Measurements from ENCODE around the gene F2RL2.

F2RL2 gene

GRCh38 chr5:76622973-76623596 is at the start of gene F2RL2:
TSS of gene F2RL2 (minus strand) at chr5:76623403. CDS start at chr5:76623230, 173 bp downstream.
- peak within 1 kb of the TSS; percentile 23; the same call in 1 of the 2 replicates for H3K9ac ChIP-seq (ENCODE audit: low read depth, low read length)
- peaks cover 28% of the 10 kb centered on the region for H3K4me1 ChIP-seq (ENCODE audit: insufficient read depth, low read length)
- H3K36me3 ChIP-seq (ENCODE audit: insufficient read depth, low read length), result no peaks in the 10 kb centered on the region; the same call in 1 of the 2 replicates
- no peaks in the 10 kb centered on the region for H3K9me3 ChIP-seq (ENCODE audit: control insufficient read depth, insufficient read depth, low read length)

- H3K36me3 ChIP-seq (ENCODE audit: insufficient read depth, low read length), result peaks cover 2% of the 10 kb centered on the region; the same call in 1 of the 2 replicates
- H3K9ac ChIP-seq (ENCODE audit: low read depth, low read length), result no peak overlapping the region
- no peaks in the 10 kb centered on the region for H3K9me3 ChIP-seq (ENCODE audit: control insufficient read depth, insufficient read depth, low read length)
- no peaks in the 10 kb centered on the region for H3K4me1 ChIP-seq (ENCODE audit: insufficient read depth, low read length)
Observed at GRCh38 chr5:76672242-76672641, 49.0 kb upstream of the F2RL2 start.

- peaks cover 2% of the 10 kb centered on the region; the same call in 1 of the 2 replicates for H3K36me3 ChIP-seq (ENCODE audit: insufficient read depth, low read length)
- H3K9ac ChIP-seq (ENCODE audit: low read depth, low read length), result no peak overlapping the region
- H3K4me1 ChIP-seq (ENCODE audit: insufficient read depth, low read length), result no peaks in the 10 kb centered on the region
- H3K9me3 ChIP-seq (ENCODE audit: control insufficient read depth, insufficient read depth, low read length), result no peaks in the 10 kb centered on the region
Observed at GRCh38 chr5:76670508-76670907, 47.3 kb upstream of the F2RL2 start.

- Histone ChIP-seq H3K36me3 (ENCODE audit: insufficient read depth, low read length) (peaks cover 2% of the 10 kb centered on the region; the same call in 1 of the 2 replicates), H3K9me3 (ENCODE audit: control insufficient read depth, insufficient read depth, low read length) (no peaks in the 10 kb centered on the region), H3K9ac (ENCODE audit: low read depth, low read length) (no peak overlapping the region), H3K4me1 (ENCODE audit: insufficient read depth, low read length) (no peaks in the 10 kb centered on the region)
Observed at GRCh38 chr5:76669245-76669644, 46.0 kb upstream of the F2RL2 start.

GRCh38 chr5:76667495-76667894 is 44.3 kb upstream of the F2RL2 start:
- Histone ChIP-seq H3K36me3 (ENCODE audit: insufficient read depth, low read length) (peaks cover 2% of the 10 kb centered on the region; the same call in 1 of the 2 replicates), H3K9me3 (ENCODE audit: control insufficient read depth, insufficient read depth, low read length) (no peaks in the 10 kb centered on the region), H3K9ac (ENCODE audit: low read depth, low read length) (no peak overlapping the region)

GRCh38 chr5:76664079-76664478 is 40.9 kb upstream of the F2RL2 start:
- Histone ChIP-seq H3K9me3 (ENCODE audit: control insufficient read depth, insufficient read depth, low read length) (no peaks in the 10 kb centered on the region), H3K4me1 (ENCODE audit: insufficient read depth, low read length) (no peaks in the 10 kb centered on the region), H3K9ac (ENCODE audit: low read depth, low read length) (no peak overlapping the region), H3K36me3 (ENCODE audit: insufficient read depth, low read length) (no peaks in the 10 kb centered on the region)

More at GRCh38 chr5:76667495-76667894, 44.3 kb upstream of the F2RL2 start:
- H3K4me1 ChIP-seq (ENCODE audit: insufficient read depth, low read length), result no peaks in the 10 kb centered on the region

- Histone ChIP-seq H3K36me3 (ENCODE audit: insufficient read depth, low read length) (no peaks in the 10 kb centered on the region), H3K4me1 (ENCODE audit: insufficient read depth, low read length) (no peaks in the 10 kb centered on the region), H3K9me3 (ENCODE audit: control insufficient read depth, insufficient read depth, low read length) (no peaks in the 10 kb centered on the region), H3K9ac (ENCODE audit: low read depth, low read length) (no peak overlapping the region)
Observed at GRCh38 chr5:76663573-76663972, 40.4 kb upstream of the F2RL2 start.

GRCh38 chr5:76662521-76662920 is 39.3 kb upstream of the F2RL2 start:
- no peaks in the 10 kb centered on the region for H3K36me3 ChIP-seq (ENCODE audit: insufficient read depth, low read length)
- H3K9me3 ChIP-seq (ENCODE audit: control insufficient read depth, insufficient read depth, low read length), result no peaks in the 10 kb centered on the region
- H3K4me1 ChIP-seq (ENCODE audit: insufficient read depth, low read length), result no peaks in the 10 kb centered on the region
- H3K9ac ChIP-seq (ENCODE audit: low read depth, low read length), result no peak overlapping the region

GRCh38 chr5:76660360-76660759 is 37.2 kb upstream of the F2RL2 start:
- Histone ChIP-seq H3K9ac (ENCODE audit: low read depth, low read length) (no peak overlapping the region), H3K4me1 (ENCODE audit: insufficient read depth, low read length) (no peaks in the 10 kb centered on the region), H3K9me3 (ENCODE audit: control insufficient read depth, insufficient read depth, low read length) (no peaks in the 10 kb centered on the region), H3K36me3 (ENCODE audit: insufficient read depth, low read length) (no peaks in the 10 kb centered on the region)

- H3K9me3 ChIP-seq (ENCODE audit: control insufficient read depth, insufficient read depth, low read length), result no peaks in the 10 kb centered on the region
- H3K9ac ChIP-seq (ENCODE audit: low read depth, low read length), result no peak overlapping the region
- no peaks in the 10 kb centered on the region for H3K36me3 ChIP-seq (ENCODE audit: insufficient read depth, low read length)
- H3K4me1 ChIP-seq (ENCODE audit: insufficient read depth, low read length), result no peaks in the 10 kb centered on the region
Observed at GRCh38 chr5:76657683-76658311, 34.6 kb upstream of the F2RL2 start.

- no peaks in the 10 kb centered on the region for H3K36me3 ChIP-seq (ENCODE audit: insufficient read depth, low read length)
- no peaks in the 10 kb centered on the region for H3K9me3 ChIP-seq (ENCODE audit: control insufficient read depth, insufficient read depth, low read length)
- no peak overlapping the region for H3K9ac ChIP-seq (ENCODE audit: low read depth, low read length)
- H3K4me1 ChIP-seq (ENCODE audit: insufficient read depth, low read length), result no peaks in the 10 kb centered on the region
Observed at GRCh38 chr5:76657091-76657490, 33.9 kb upstream of the F2RL2 start.

GRCh38 chr5:76652809-76653414 is 29.7 kb upstream of the F2RL2 start:
- H3K9ac ChIP-seq (ENCODE audit: low read depth, low read length), result no peak overlapping the region
- H3K9me3 ChIP-seq (ENCODE audit: control insufficient read depth, insufficient read depth, low read length), result peaks cover 9% of the 10 kb centered on the region
- H3K36me3 ChIP-seq (ENCODE audit: insufficient read depth, low read length), result no peaks in the 10 kb centered on the region
- H3K4me1 ChIP-seq (ENCODE audit: insufficient read depth, low read length), result no peaks in the 10 kb centered on the region

- H3K9ac ChIP-seq (ENCODE audit: low read depth, low read length), result no peak overlapping the region
- H3K9me3 ChIP-seq (ENCODE audit: control insufficient read depth, insufficient read depth, low read length), result peaks cover 9% of the 10 kb centered on the region
- H3K4me1 ChIP-seq (ENCODE audit: insufficient read depth, low read length), result no peaks in the 10 kb centered on the region
- H3K36me3 ChIP-seq (ENCODE audit: insufficient read depth, low read length), result no peaks in the 10 kb centered on the region
Observed at GRCh38 chr5:76649140-76649539, 25.9 kb upstream of the F2RL2 start.

- Histone ChIP-seq H3K4me1 (ENCODE audit: insufficient read depth, low read length) (no peaks in the 10 kb centered on the region), H3K36me3 (ENCODE audit: insufficient read depth, low read length) (no peaks in the 10 kb centered on the region), H3K9ac (ENCODE audit: low read depth, low read length) (no peak overlapping the region), H3K9me3 (ENCODE audit: control insufficient read depth, insufficient read depth, low read length) (no peaks in the 10 kb centered on the region)
Observed at GRCh38 chr5:76643371-76643770, 20.2 kb upstream of the F2RL2 start.
